H9 (cell line): ENCODE results near the gene ZKSCAN5. TPM values are rescaled to one million over a fixed set of nuclear protein-coding genes. Genes with fewer than 3 reads are reported as not detected.
A peak's percentile ranks its signal among the peaks of the same experiment; 100 is the strongest.

ENCODE experiments used
- DNase-seq: peaks from one replicate; pipeline ENCODE4 v3.0.0-alpha.2; 2017
- H2AFZ ChIP-seq: one replicate; pipeline ENCODE4 v1.6.1; 2013; ENCODE audit warnings: mild to moderate bottlenecking, low read length, control low read depth, moderate library complexity
- H2AK5ac ChIP-seq: 2 replicates; pipeline ENCODE4 v1.6.1; 2013; ENCODE audit warnings: low read length, control low read depth, mixed read lengths; ENCODE audit not compliant: insufficient read length
- H2BK120ac ChIP-seq: one replicate; pipeline ENCODE4 v1.6.1; 2013; ENCODE audit warnings: low read depth, mild to moderate bottlenecking, low read length, control low read depth, inconsistent platforms; ENCODE audit not compliant: poor library complexity, severe bottlenecking
- H2BK12ac ChIP-seq: 2 replicates; pipeline ENCODE4 v1.6.1; 2013; ENCODE audit warnings: low read length, control low read depth, mixed read lengths, low read depth; ENCODE audit not compliant: insufficient read length
- H2BK15ac ChIP-seq: 2 replicates; pipeline ENCODE4 v1.6.1; 2013; ENCODE audit warnings: low read depth, low read length, control low read depth
- H2BK20ac ChIP-seq: one replicate; pipeline ENCODE4 v1.6.1; 2013; ENCODE audit warnings: low read depth, mild to moderate bottlenecking, low read length, control low read depth, inconsistent platforms; ENCODE audit not compliant: poor library complexity, severe bottlenecking
- H2BK5ac ChIP-seq: 2 replicates; pipeline ENCODE4 v1.6.1; 2013; ENCODE audit warnings: low read length, control low read depth, mixed read lengths; ENCODE audit not compliant: insufficient read length
- H3K14ac ChIP-seq: 2 replicates; pipeline ENCODE4 v1.6.1; 2013; ENCODE audit warnings: low read length, control low read depth; ENCODE audit not compliant: insufficient read depth
- H3K18ac ChIP-seq: 2 replicates; pipeline ENCODE4 v1.6.1; 2013; ENCODE audit warnings: low read depth, mild to moderate bottlenecking, mixed read lengths, low read length, control low read depth; ENCODE audit not compliant: insufficient read length
- H3K23ac ChIP-seq: 2 replicates; pipeline ENCODE4 v1.6.1; 2013; ENCODE audit warnings: low read length, control low read depth, mixed read lengths, low read depth; ENCODE audit not compliant: insufficient read length
- H3K23me2 ChIP-seq: 2 replicates; pipeline ENCODE4 v1.6.1; 2013; ENCODE audit warnings: low read depth, mild to moderate bottlenecking, mixed read lengths, low read length, control low read depth; ENCODE audit not compliant: insufficient read length, poor library complexity, severe bottlenecking
- H3K27ac ChIP-seq: 2 replicates; pipeline ENCODE4 v1.5.1; 2013; ENCODE audit warnings: low read length, control low read depth, mixed read lengths, low read depth; ENCODE audit not compliant: insufficient read length
- H3K27me3 ChIP-seq: 2 replicates; pipeline ENCODE4 v1.6.1; 2013; ENCODE audit warnings: low read length, control low read depth, inconsistent platforms; ENCODE audit not compliant: insufficient read depth
- H3K4ac ChIP-seq: 2 replicates; pipeline ENCODE4 v1.6.1; 2013; ENCODE audit warnings: low read depth, mild to moderate bottlenecking, control low read depth, inconsistent platforms, low read length, moderate library complexity
- H3K4me1 ChIP-seq: 2 replicates; pipeline ENCODE4 v1.6.1; 2013; ENCODE audit warnings: low read length, control low read depth, inconsistent platforms; ENCODE audit not compliant: insufficient read depth
- H3K4me2 ChIP-seq: 2 replicates; pipeline ENCODE4 v1.6.1; 2013; ENCODE audit warnings: low read length, control low read depth, mixed read lengths; ENCODE audit not compliant: insufficient read length, insufficient read depth
- H3K56ac ChIP-seq: 2 replicates; pipeline ENCODE4 v1.6.1; 2013; ENCODE audit warnings: low read depth, mild to moderate bottlenecking, mixed read lengths, low read length, control low read depth; ENCODE audit not compliant: insufficient read length
- H3K79me1 ChIP-seq: 2 replicates; pipeline ENCODE4 v1.6.1; 2013; ENCODE audit warnings: low read depth, mild to moderate bottlenecking, moderate library complexity, low read length, control low read depth, inconsistent platforms; ENCODE audit not compliant: insufficient read depth, poor library complexity, severe bottlenecking
- H3K79me2 ChIP-seq: 2 replicates; pipeline ENCODE4 v1.6.1; 2013; ENCODE audit warnings: low read length, control low read depth, inconsistent platforms; ENCODE audit not compliant: insufficient read depth
- H3K9ac ChIP-seq: 2 replicates; pipeline ENCODE4 v1.6.1; 2013; ENCODE audit warnings: low read length, control low read depth, mixed read lengths; ENCODE audit not compliant: insufficient read length; ENCODE audit errors: extremely low read depth
- H3K9me3 ChIP-seq: one replicate; pipeline ENCODE4 v1.6.1; 2013; ENCODE audit warnings: low read depth, low read length, inconsistent platforms; ENCODE audit not compliant: control insufficient read depth
- H3T11ph ChIP-seq: one replicate; pipeline ENCODE4 v1.6.1; 2013; ENCODE audit warnings: mild to moderate bottlenecking, low read length, control low read depth, inconsistent platforms
- H4K20me1 ChIP-seq: one replicate; pipeline ENCODE4 v1.6.1; 2013; ENCODE audit not compliant: control insufficient read depth, insufficient read length, insufficient read depth
- H4K5ac ChIP-seq: 2 replicates; pipeline ENCODE4 v1.6.1; 2013; ENCODE audit warnings: low read depth, mild to moderate bottlenecking, mixed read lengths, low read length, control low read depth; ENCODE audit not compliant: insufficient read length
- H4K8ac ChIP-seq: replicated peaks from 2 replicates; pipeline ENCODE4 v1.6.1; 2013; ENCODE audit warnings: low read length, control low read depth, mixed read lengths, low read depth; ENCODE audit not compliant: insufficient read length
- H4K91ac ChIP-seq: 2 replicates; pipeline ENCODE4 v1.6.1; 2013; ENCODE audit warnings: low read depth, mild to moderate bottlenecking, moderate library complexity, mixed read lengths, low read length, control low read depth; ENCODE audit not compliant: insufficient read length
- H3K27ac Mint-ChIP-seq, 3 experiments: 2 replicates in 2 of 3; 3 replicates in 1 of 3; pipeline ENCODE4 v1.8.0; 2020 to 2021; ENCODE audit warnings: mixed read lengths in 3 of 3, mild to moderate bottlenecking in 1 of 3, moderate library complexity in 1 of 3
- H3K27me3 Mint-ChIP-seq: 2 replicates; pipeline ENCODE4 v1.8.0; 2021; ENCODE audit warnings: low read depth, mild to moderate bottlenecking, moderate library complexity, mixed read lengths
- H3K36me3 Mint-ChIP-seq, 3 experiments: 2 replicates in 2 of 3; 3 replicates in 1 of 3; pipeline ENCODE4 v1.8.0; 2020 to 2021; ENCODE audit warnings: low read depth in 3 of 3, mixed read lengths in 3 of 3; ENCODE audit not compliant: insufficient read depth in 1 of 3
- H3K4me1 Mint-ChIP-seq, 2 experiments: 2 replicates each; pipeline ENCODE4 v1.8.0; 2020; ENCODE audit warnings: mixed read lengths in 2 of 2
- H3K4me3 Mint-ChIP-seq, 2 experiments: 2 replicates in 1 of 2; 3 replicates in 1 of 2; pipeline ENCODE4 v1.8.0; 2020 to 2021; ENCODE audit warnings: mild to moderate bottlenecking in 2 of 2, mixed read lengths in 2 of 2, moderate library complexity in 1 of 2
- H3K9me3 Mint-ChIP-seq, 2 experiments: 2 replicates in 1 of 2; 3 replicates in 1 of 2; pipeline ENCODE4 v1.8.0; 2020; ENCODE audit warnings: mild to moderate bottlenecking in 2 of 2, mixed read lengths in 2 of 2, moderate library complexity in 1 of 2
- CTCF ChIP-seq: fragments of 200-600 bp; sonication (generic); conservative IDR thresholded peaks from 3 replicates; pipeline ENCODE4 v1.8.0; 2021; ENCODE audit warnings: antibody characterized with exemption, mild to moderate bottlenecking
- WGBS: extraction: QIAGEN DNeasy Blood & Tissue Kit; methylation state at CpG from one replicate; pipeline ENCODE4 v1.1.7; 2013; ENCODE audit warnings: missing lambda C conversion rate, low lambda C conversion rate, mixed read lengths; ENCODE audit not compliant: insufficient read length; ENCODE audit errors: extremely low coverage; 5-methylcytosine and 5-hydroxymethylcytosine counted together
- total RNA-seq: library from RNA; stranded (reverse); gene quantifications from 2 replicates; pipeline ENCODE4 v1.2.1, GENCODE V29; 2021

The ZKSCAN5 gene
- total RNA-seq, 1 experiment from 2014 or later, result 16.6 TPM

- Mint-ChIP-seq H3K4me1 (no peaks in the 10 kb centered on the region), H3K36me3 (peaks cover 53 to 68% (median 66%) of the 10 kb centered on the region in 3 experiments), H3K4me3 (no peak overlapping the region), H3K9me3 (peaks cover 31 to 38% of the 10 kb centered on the region in 2 experiments), H3K27me3 (no peaks in the 10 kb centered on the region), H3K27ac (0 out of 7 replicates have a peak overlapping the region, but pooled peaks of 1 of the 3 experiments have one; percentile 17)
- Histone ChIP-seq H4K8ac (no peak overlapping the region), H3K56ac (no peak overlapping the region), H4K20me1 (no peaks in the 10 kb centered on the region), H3K9ac (no peak overlapping the region), H2BK12ac (no peak overlapping the region), H3K14ac (no peak overlapping the region), H3K4me1 (no peaks in the 10 kb centered on the region), H3K27ac (no peak overlapping the region), H3K9me3 (peaks cover 23% of the 10 kb centered on the region), H3K23ac (no peak overlapping the region), H2BK120ac (no peak overlapping the region), H2AK5ac (no peak overlapping the region), H3K23me2 (no peaks in the 10 kb centered on the region), H3K18ac (no peak overlapping the region), H3K79me1 (no peaks in the 10 kb centered on the region), H2BK5ac (no peak overlapping the region), H3K27me3 (no peaks in the 10 kb centered on the region), H3K4me2 (no peak overlapping the region), H3K79me2 (no peaks in the 10 kb centered on the region), H3T11ph (no peak overlapping the region), H2BK20ac (no peak overlapping the region), H3K4ac (no peak overlapping the region), H4K91ac (no peak overlapping the region), H2BK15ac (no peak overlapping the region), H4K5ac (no peak overlapping the region), H2AFZ (no peak overlapping the region)
- DNase-seq, result no peak
- no CpG with 5 or more reads among the region's 21 CpGs for WGBS
- TF ChIP-seq CTCF, result peak; percentile 66
Observed at GRCh38 chr7:99525713-99526440, 21.4 kb downstream of the ZKSCAN5 start.
